ENCODE data around the gene MRC2. TPM values are rescaled to one million over a fixed set of nuclear protein-coding genes. Genes with fewer than 3 reads are reported as not detected.

The MRC2 gene
- total and polyA plus RNA-seq, 9 of the 15 experiments (the other 6 are each of a cell fraction or from before 2014, with no cell fraction given), result 0.28 to 11.5 (median 6.6) TPM

DNA sequence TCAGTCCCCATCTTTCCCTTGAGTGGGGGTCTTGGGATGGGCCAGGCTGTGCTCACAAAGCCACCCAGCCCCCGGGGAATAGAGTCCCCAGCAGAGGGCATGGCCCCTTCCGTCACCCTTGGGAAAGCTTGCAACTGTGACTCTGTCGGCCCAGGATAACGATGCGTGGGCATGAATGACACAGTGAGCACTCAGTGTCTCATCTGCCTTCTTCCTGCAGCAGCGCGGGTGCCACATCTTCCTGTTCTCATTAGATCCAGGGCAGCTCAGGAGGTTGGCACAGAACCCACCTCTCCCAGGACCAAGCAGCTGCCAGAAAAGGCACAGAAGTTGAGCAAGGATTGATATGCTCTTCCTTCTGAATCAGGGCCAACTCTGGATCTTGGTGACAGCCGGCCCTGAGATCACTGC is 84.7 kb downstream of the MRC2 start:
- ChIA-PET CTCF (ENCODE audit: low intra/inter-chr PET ratio) (no interaction called here), POLR2A (no interaction called here)
- Histone ChIP-seq H3K9me3 (replicated peaks; ENCODE audit: control insufficient read depth, insufficient read depth, low read depth, low read length) (peaks cover 6% of the 10 kb centered on the region; the same call in 1 of the 2 replicates), H2AFZ (ENCODE audit: low read depth, low read length) (no peak overlapping the region), H4K20me1 (replicated peaks; ENCODE audit: control insufficient read depth, insufficient read depth, low read length) (no peaks in the 10 kb centered on the region), H3K27ac (ENCODE audit: extremely low read depth, low read depth, low read length) (no peak overlapping the region), H3K27me3 (ENCODE audit: control insufficient read depth in 2 of 2, insufficient read depth in 2 of 2, low read length in 2 of 2) (peaks cover 19 to 63% of the 10 kb centered on the region in 2 experiments), H3K4me1 (replicated peaks in 1 of 2; ENCODE audit: control insufficient read depth in 2 of 2, insufficient read depth in 2 of 2, low read length in 2 of 2) (peaks cover 2 to 5% of the 10 kb centered on the region in 2 experiments; a peak in 3 of 5 replicates), H3K9ac (ENCODE audit: insufficient read depth in 1 of 2, low read depth in 2 of 2, low read length in 2 of 2) (no peak overlapping the region), H3K4me3 (no peak overlapping the region), H3K9me1 (ENCODE audit: control insufficient read depth, insufficient read depth, low read length) (no peaks in the 10 kb centered on the region), H3K36me3 (ENCODE audit: control insufficient read depth, insufficient read depth, low read length) (no peaks in the 10 kb centered on the region), H3K79me2 (ENCODE audit: control insufficient read depth, insufficient read depth, low read length) (no peaks in the 10 kb centered on the region), H3K4me2 (ENCODE audit: insufficient read depth, low read length) (no peak overlapping the region)
- no TSS peak for BruUV-seq (replicated peaks)
- DNase-seq (ENCODE audit: extremely low read depth in 1 of 4, low spot score in 3 of 4) (no peak), FAIRE-seq (no peak), ATAC-seq (no peak)
- WGBS (ENCODE audit: insufficient coverage, low coverage, missing lambda C conversion rate), result 8% methylated on average over 8 of the region's 8 CpGs
- in situ Hi-C loops (cut with MboI) (loop anchor here (25.0 kb wide), 1 partner anchor 250 kb away; the partner anchor contains the start of gene TANC2), intact Hi-C loops (cut with micrococcal nuclease) (no loop called here)
- TF ChIP-seq ZNF699 (CRISPR knock-in tag; IDR thresholded peaks at IDR 0.05; ENCODE audit: insufficient replicate concordance) (no peak), MCM5 (IDR thresholded peaks at IDR 0.05; ENCODE audit: low read depth) (no peak), FOXA3 (CRISPR knock-in tag; conservative IDR thresholded peaks at IDR 0.05 in 1 of 2, IDR thresholded peaks at IDR 0.05 in 1 of 2) (no peak), ZNF707 (CRISPR knock-in tag; conservative IDR thresholded peaks at IDR 0.05) (no peak), ZNF696 (CRISPR knock-in tag; conservative IDR thresholded peaks at IDR 0.05) (no peak), ZNF140 (CRISPR knock-in tag; IDR thresholded peaks at IDR 0.05) (no peak), ZNF449 (CRISPR knock-in tag; IDR thresholded peaks at IDR 0.05) (no peak), ZNF518B (CRISPR knock-in tag; IDR thresholded peaks at IDR 0.05) (no peak), SREBF1 (IDR thresholded peaks at IDR 0.05; ENCODE audit: borderline replicate concordance, low read depth, low read length) (no peak), SNRNP70 (optimal IDR thresholded peaks at IDR 0.05; ENCODE audit: low read depth, low read length) (no peak), HMG20B (CRISPR knock-in tag; IDR thresholded peaks at IDR 0.05) (no peak), HDGF (IDR thresholded peaks at IDR 0.05) (no peak), MLLT1 (IDR thresholded peaks at IDR 0.05) (no peak), ZBTB8A (IDR thresholded peaks at IDR 0.05; ENCODE audit: partially characterized antibody) (no peak)
- TF ChIP-seq, protein P1, sequence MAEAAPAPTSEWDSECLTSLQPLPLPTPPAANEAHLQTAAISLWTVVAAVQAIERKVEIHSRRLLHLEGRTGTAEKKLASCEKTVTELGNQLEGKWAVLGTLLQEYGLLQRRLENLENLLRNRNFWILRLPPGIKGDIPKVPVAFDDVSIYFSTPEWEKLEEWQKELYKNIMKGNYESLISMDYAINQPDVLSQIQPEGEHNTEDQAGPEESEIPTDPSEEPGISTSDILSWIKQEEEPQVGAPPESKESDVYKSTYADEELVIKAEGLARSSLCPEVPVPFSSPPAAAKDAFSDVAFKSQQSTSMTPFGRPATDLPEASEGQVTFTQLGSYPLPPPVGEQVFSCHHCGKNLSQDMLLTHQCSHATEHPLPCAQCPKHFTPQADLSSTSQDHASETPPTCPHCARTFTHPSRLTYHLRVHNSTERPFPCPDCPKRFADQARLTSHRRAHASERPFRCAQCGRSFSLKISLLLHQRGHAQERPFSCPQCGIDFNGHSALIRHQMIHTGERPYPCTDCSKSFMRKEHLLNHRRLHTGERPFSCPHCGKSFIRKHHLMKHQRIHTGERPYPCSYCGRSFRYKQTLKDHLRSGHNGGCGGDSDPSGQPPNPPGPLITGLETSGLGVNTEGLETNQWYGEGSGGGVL (CRISPR knock-in tag; IDR thresholded peaks at IDR 0.05), result no peak

Data from K562 (cell line).